Upper lobe of left lung (tissue), 6 donors: Measurements from ENCODE around the gene PDZD11. TPM values are rescaled to one million over a fixed set of nuclear protein-coding genes. Genes with fewer than 3 reads are reported as not detected.
"Not testable (repeated sequence)": the region's sequence is repeated elsewhere in the genome, so short reads cannot be mapped to it uniquely, and the experiment has no call there.

Experiments used
- ATAC-seq, 2 donors: fragments of 200-7000 bp; cut with Tn5 transposase; one replicate each; pipeline ENCODE4 v1.9.1; 2022; ENCODE audit warnings: mild to moderate bottlenecking in 2 of 2, moderate library complexity in 2 of 2; ENCODE audit not compliant: low FRiP score in 2 of 2
- DNase-seq, 2 donors: peaks; one replicate each; pipeline ENCODE4 v3.0.0-alpha.2; 2019 to 2020
- H3K27ac ChIP-seq, 4 donors: fragments of 200-600 bp; sonication (generic); one replicate each; pipeline ENCODE4 v1.5.1; 2016 to 2019
- H3K27me3 ChIP-seq, 4 donors: fragments of 200-600 bp; sonication (generic); one replicate each; pipeline ENCODE4 v1.5.1; 2017 to 2019
- H3K36me3 ChIP-seq, 4 donors: fragments of 200-600 bp; sonication (generic); one replicate each; pipeline ENCODE4 v1.5.1; 2016 to 2019
- H3K4me1 ChIP-seq, 4 donors: fragments of 200-600 bp; sonication (generic); one replicate each; pipeline ENCODE4 v1.5.1; 2018 to 2019
- H3K4me3 ChIP-seq, 4 donors: fragments of 200-600 bp; sonication (generic); one replicate each; pipeline ENCODE4 v1.5.1; 2017 to 2019; ENCODE audit warnings: mild to moderate bottlenecking in 2 of 4, moderate library complexity in 1 of 4
- H3K9me3 ChIP-seq, 4 donors: fragments of 200-600 bp; sonication (generic); one replicate each; pipeline ENCODE4 v1.5.1; 2018 to 2019
- EP300 ChIP-seq, 4 donors: sonication (generic); formaldehyde crosslinking; IDR thresholded peaks; one replicate each; pipeline ENCODE4 v1.5.1; 2017; ENCODE audit warnings: antibody characterized with exemption in 4 of 4, control low read depth in 2 of 4
- POLR2A ChIP-seq, 4 donors: fragments of 450-650 bp; IDR thresholded peaks; one replicate each; pipeline ENCODE4 v1.5.1; 2016 to 2017; ENCODE audit warnings: antibody characterized with exemption in 4 of 4, mild to moderate bottlenecking in 2 of 4
- POLR2AphosphoS5 ChIP-seq, 2 donors: sonication (generic); formaldehyde crosslinking; IDR thresholded peaks; one replicate each; pipeline ENCODE4 v1.5.1; 2017; ENCODE audit warnings: antibody characterized with exemption in 2 of 2
- WGBS, 2 donors: methylation state at CpG; one replicate each; pipeline ENCODE4 v1.1.5; 2017 to 2018; 5-methylcytosine and 5-hydroxymethylcytosine counted together
- total RNA-seq, 6 donors: library from RNA; depleted of rRNA in 4 of 6; stranded (reverse); fragments of >200 nt in 4 of 6; gene quantifications; one replicate each; pipeline versions ENCODE4 v1.1.0 to v1.2.1, GENCODE V29; 2016 to 2021
- TF ChIP-seq, protein P1 (sequence below), 6 experiments: fragments of 450-650 bp in 4 of 6; fragments of 200-600 bp in 2 of 6; sonication (generic) in 2 of 6; IDR thresholded peaks; one replicate each; pipeline ENCODE4 v1.5.1; 2016 to 2019; ENCODE audit warnings: antibody characterized with exemption in 6 of 6
- donor health status: DM: no; HTN: no; CAD: no; lungs with moderate emphysema.
- donor health status: DM: no; HTN: yes; CAD: no; lungs with severe emphysema.

The PDZD11 gene
- total RNA-seq, 6 donors from 2014 or later, result 12.1 to 28.4 (median 21.4) TPM

GRCh38 chrX:70280573-70280972, 9.2 kb downstream of the PDZD11 start:
- Histone ChIP-seq H3K36me3 (peaks cover 0 to 4% (median 0%) of the 10 kb centered on the region in 4 donors), H3K27me3 (no peaks in the 10 kb centered on the region), H3K27ac (no peak overlapping the region), H3K4me3 (no peak overlapping the region), H3K4me1 (no peaks in the 10 kb centered on the region), H3K9me3 (no peaks in the 10 kb centered on the region)
- DNase-seq (no peak), ATAC-seq (no peak)
- TF ChIP-seq POLR2A (IDR thresholded peaks at IDR 0.05) (no peak), POLR2AphosphoS5 (IDR thresholded peaks at IDR 0.05) (no peak), EP300 (IDR thresholded peaks at IDR 0.05) (no peak)
- TF ChIP-seq, protein P1, sequence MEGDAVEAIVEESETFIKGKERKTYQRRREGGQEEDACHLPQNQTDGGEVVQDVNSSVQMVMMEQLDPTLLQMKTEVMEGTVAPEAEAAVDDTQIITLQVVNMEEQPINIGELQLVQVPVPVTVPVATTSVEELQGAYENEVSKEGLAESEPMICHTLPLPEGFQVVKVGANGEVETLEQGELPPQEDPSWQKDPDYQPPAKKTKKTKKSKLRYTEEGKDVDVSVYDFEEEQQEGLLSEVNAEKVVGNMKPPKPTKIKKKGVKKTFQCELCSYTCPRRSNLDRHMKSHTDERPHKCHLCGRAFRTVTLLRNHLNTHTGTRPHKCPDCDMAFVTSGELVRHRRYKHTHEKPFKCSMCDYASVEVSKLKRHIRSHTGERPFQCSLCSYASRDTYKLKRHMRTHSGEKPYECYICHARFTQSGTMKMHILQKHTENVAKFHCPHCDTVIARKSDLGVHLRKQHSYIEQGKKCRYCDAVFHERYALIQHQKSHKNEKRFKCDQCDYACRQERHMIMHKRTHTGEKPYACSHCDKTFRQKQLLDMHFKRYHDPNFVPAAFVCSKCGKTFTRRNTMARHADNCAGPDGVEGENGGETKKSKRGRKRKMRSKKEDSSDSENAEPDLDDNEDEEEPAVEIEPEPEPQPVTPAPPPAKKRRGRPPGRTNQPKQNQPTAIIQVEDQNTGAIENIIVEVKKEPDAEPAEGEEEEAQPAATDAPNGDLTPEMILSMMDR (IDR thresholded peaks at IDR 0.05), result no peak
- WGBS, 2 donors, result 80 to 91% methylated on average over 1 to 3 of the region's 3 CpGs

DNA sequence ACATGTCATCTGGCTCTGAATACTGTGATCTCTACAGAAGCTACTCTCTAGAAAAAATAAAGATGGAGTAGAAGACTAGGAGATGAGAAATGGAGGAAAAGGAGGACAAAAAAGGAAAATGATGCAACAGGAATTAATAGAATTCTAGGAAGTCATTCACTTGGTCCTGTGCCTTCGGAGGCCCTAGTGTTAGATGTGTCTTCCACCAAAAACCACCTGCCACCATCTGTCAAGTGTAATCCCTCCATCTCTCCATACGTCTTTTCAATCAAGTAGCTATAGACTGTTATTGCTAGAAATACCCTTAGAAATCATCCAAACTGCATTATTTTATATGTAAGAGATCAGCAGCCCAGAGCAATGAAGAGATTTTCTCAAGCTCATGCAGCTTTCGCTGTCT, 10.6 kb downstream of the PDZD11 start:
- H3K36me3 ChIP-seq, result peaks cover 0 to 4% (median 0%) of the 10 kb centered on the region in 4 donors
- DNase-seq (no peak), ATAC-seq (no peak)
- WGBS, 2 donors, result 79 to 80% methylated on average over 3 of the region's 3 CpGs
- H3K9me3 ChIP-seq, result no peaks in the 10 kb centered on the region
- TF ChIP-seq EP300 (IDR thresholded peaks at IDR 0.05) (no peak), POLR2A (IDR thresholded peaks at IDR 0.05) (no peak), POLR2AphosphoS5 (IDR thresholded peaks at IDR 0.05) (no peak)
- TF ChIP-seq, protein P1 (IDR thresholded peaks at IDR 0.05), result no peak
- no peaks in the 10 kb centered on the region for H3K27me3 ChIP-seq
- H3K27ac ChIP-seq, result no peak overlapping the region
- no peaks in the 10 kb centered on the region for H3K4me1 ChIP-seq
- no peak overlapping the region for H3K4me3 ChIP-seq

DNA sequence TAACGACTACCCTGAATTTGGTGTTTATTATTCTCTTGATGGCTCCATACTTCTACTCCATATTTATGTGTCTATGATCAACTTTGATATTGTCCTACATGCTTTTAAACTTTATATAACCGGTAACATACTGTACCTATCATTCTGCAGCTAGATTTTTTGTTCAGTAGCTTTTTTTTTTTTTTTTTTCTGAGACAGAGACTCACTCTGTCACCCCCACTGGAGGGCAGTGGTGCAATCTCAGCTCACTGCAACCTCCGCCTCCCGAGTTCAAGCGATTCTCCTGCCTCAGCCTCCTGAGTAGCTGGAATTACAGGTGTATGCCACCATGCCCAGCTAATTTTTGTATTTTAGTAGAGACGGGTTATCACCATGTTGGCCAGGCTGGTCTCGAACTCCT, 15.7 kb downstream of the PDZD11 start:
- not testable (repeated sequence) for H3K27me3 ChIP-seq, H3K4me3 ChIP-seq, H3K27ac ChIP-seq, H3K9me3 ChIP-seq, H3K4me1 ChIP-seq, H3K36me3 ChIP-seq, ATAC-seq, DNase-seq
- 77 to 81% methylated on average over 7 of the region's 7 CpGs for WGBS, 2 donors

- H3K27ac ChIP-seq, result no peak within 1 kb of the TSS
- no peaks in the 10 kb centered on the region for H3K9me3 ChIP-seq
Measured at GRCh38 chrX:70268034-70268433, 21.7 kb downstream of the PDZD11 start, which contains the start of gene ARR3. TSS of gene ARR3 (plus strand) at chrX:70268334. CDS start at chrX:70269386, 1,052 bp downstream.

GRCh38 chrX:70264784-70265183, 24.9 kb downstream of the PDZD11 start:
- TF ChIP-seq, protein P1 (IDR thresholded peaks at IDR 0.05), result no peak
- TF ChIP-seq EP300 (IDR thresholded peaks at IDR 0.05) (no peak), POLR2AphosphoS5 (IDR thresholded peaks at IDR 0.05) (no peak), POLR2A (IDR thresholded peaks at IDR 0.05) (no peak)

More at GRCh38 chrX:70268034-70268433, 21.7 kb downstream of the PDZD11 start, which contains the start of gene ARR3:
- ATAC-seq, result no peak
- Histone ChIP-seq H3K36me3 (no peaks in the 10 kb centered on the region), H3K27me3 (no peaks in the 10 kb centered on the region), H3K4me1 (no peaks in the 10 kb centered on the region), H3K4me3 (no peak within 1 kb of the TSS)
- TF ChIP-seq POLR2A (IDR thresholded peaks at IDR 0.05), result no peak
- DNase-seq, result no peak

DNA sequence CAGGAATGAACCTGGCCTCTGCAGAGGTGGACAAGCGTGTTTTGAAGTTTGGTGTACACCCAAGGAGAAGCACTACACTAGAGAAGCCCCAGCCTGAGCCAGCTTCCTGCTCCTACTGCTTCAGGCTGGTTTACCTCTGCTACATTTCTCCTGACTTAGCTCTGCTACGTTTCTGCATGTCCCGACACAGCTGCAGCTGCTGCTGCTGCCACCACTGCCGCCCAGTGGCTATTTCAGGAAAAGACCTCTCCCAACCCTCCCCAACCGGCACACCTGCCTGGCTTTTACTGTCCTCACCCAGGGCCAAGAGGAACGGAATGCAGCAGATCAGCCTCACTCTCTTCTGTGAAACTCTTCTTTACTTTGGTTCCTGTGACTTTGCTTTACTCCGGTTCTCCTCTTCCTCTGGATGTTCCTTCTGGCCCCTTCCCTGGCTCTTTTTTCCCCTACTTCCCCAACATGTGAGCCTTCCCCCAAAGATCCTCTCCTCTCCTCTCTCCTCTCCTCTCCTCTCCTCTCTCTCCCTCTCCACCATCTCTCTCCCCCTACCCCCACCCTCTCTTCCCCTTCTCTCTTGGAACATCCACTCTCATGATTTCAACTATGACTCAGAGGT, 26.7 kb downstream of the PDZD11 start:
- no peak overlapping the region for H3K4me3 ChIP-seq
- H3K27me3 ChIP-seq, result no peaks in the 10 kb centered on the region
- TF ChIP-seq POLR2A (IDR thresholded peaks at IDR 0.05) (no peak), EP300 (IDR thresholded peaks at IDR 0.05) (no peak), POLR2AphosphoS5 (IDR thresholded peaks at IDR 0.05) (no peak)
- TF ChIP-seq, protein P1 (IDR thresholded peaks at IDR 0.05), result peak in 4 of 6 experiments; percentile 16 to 40 (median 34)
- no peak overlapping the region for H3K27ac ChIP-seq
- DNase-seq (peak in 1 of 2 donors; percentile 36), ATAC-seq (peak in 1 of 2 donors; percentile 69)
- H3K9me3 ChIP-seq, result no peaks in the 10 kb centered on the region
- WGBS, 2 donors, result 21 to 25% methylated on average over 7 of the region's 7 CpGs
- no peaks in the 10 kb centered on the region for H3K4me1 ChIP-seq
- H3K36me3 ChIP-seq, result no peaks in the 10 kb centered on the region

More at GRCh38 chrX:70264784-70265183, 24.9 kb downstream of the PDZD11 start:
- ATAC-seq (no peak), DNase-seq (no peak)
- no peaks in the 10 kb centered on the region for H3K4me1 ChIP-seq
- 46 to 75% methylated on average over 3 of the region's 3 CpGs for WGBS, 2 donors
- no peak overlapping the region for H3K27ac ChIP-seq
- no peaks in the 10 kb centered on the region for H3K27me3 ChIP-seq
- no peaks in the 10 kb centered on the region for H3K9me3 ChIP-seq
- no peak overlapping the region for H3K4me3 ChIP-seq
- H3K36me3 ChIP-seq, result no peaks in the 10 kb centered on the region
